T-helper 2 cell treated with Interferon-gamma antibody and Interleukin-4, amounts not matched to agents 5 μg/mL and 100 μg/mL, for 36 hours (primary cell): ENCODE data around the gene CDH23.

Source experiments
- DNase-seq: peaks from one replicate; pipeline ENCODE4 v3.0.0; 2021; ENCODE audit warnings: low spot score
- H3K27ac Mint-ChIP-seq: one replicate; pipeline ENCODE4 v1.8.0; 2021; ENCODE audit warnings: mild to moderate bottlenecking, mixed read lengths
- H3K27me3 Mint-ChIP-seq: one replicate; pipeline ENCODE4 v1.8.0; 2021; ENCODE audit warnings: low read depth, mixed read lengths
- H3K36me3 Mint-ChIP-seq: one replicate; pipeline ENCODE4 v1.8.0; 2021; ENCODE audit warnings: low read depth, mixed read lengths
- H3K4me1 Mint-ChIP-seq: one replicate; pipeline ENCODE4 v1.8.0; 2021; ENCODE audit warnings: low read depth, mixed read lengths
- H3K4me3 Mint-ChIP-seq: one replicate; pipeline ENCODE4 v1.8.0; 2022; ENCODE audit warnings: mild to moderate bottlenecking, moderate library complexity, mixed read lengths
- H3K9me3 Mint-ChIP-seq: one replicate; pipeline ENCODE4 v1.8.0; 2021; ENCODE audit warnings: mixed read lengths

The CDH23 gene

DNA sequence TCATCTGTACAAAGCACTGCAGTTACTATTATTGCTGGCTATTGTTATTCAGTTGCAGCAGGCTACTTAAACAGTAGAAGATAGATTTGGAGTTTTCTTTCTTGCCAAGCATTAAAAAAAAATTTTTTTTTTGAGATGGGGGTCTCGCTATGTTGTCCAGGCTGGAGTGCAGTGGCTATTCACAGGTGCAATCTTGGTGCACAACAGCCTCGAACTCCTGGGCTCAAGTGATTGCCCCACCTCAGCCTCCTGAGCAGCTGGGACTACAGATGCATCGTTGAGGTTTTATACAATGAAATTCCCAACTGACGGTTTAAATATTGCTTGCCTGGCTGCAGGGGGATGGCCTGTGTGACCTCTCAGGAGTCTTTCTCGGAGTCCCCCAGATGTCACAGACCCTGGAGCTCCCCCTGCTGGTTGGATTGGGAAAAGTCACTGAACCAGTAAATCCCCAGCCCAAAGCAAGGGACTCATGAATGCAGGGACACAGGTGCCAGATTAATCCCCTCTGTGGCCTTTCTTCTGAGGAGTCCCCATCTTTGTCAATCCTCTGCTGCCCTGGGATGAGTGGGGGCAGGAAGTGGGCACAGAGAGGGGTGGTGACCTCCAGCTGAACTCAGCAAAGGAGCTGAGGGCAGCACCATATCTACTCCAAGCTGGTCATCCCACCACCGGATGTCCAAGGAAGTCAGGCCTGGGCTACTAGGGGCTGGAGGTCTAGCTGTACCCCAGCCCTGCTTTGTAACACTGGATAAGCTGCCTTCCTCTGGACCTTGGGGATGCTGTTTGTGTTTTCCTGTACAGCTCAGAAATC lies 173.3 kb downstream of the CDH23 start:
- DNase-seq: peak; percentile 53
- H3K9me3 Mint-ChIP-seq: no peaks in the 10 kb centered on the region
- H3K4me3 Mint-ChIP-seq: no peak overlapping the region
- H3K27ac Mint-ChIP-seq: no peak overlapping the region
- no peaks in the 10 kb centered on the region for H3K27me3 Mint-ChIP-seq
- H3K36me3 Mint-ChIP-seq: no peaks in the 10 kb centered on the region
- no peaks in the 10 kb centered on the region for H3K4me1 Mint-ChIP-seq

- no peaks in the 10 kb centered on the region for H3K9me3 Mint-ChIP-seq
- no peak overlapping the region for H3K4me3 Mint-ChIP-seq
- no peaks in the 10 kb centered on the region for H3K27me3 Mint-ChIP-seq
- H3K36me3 Mint-ChIP-seq: no peaks in the 10 kb centered on the region
- no peak for DNase-seq
- H3K27ac Mint-ChIP-seq: no peak overlapping the region
- no peaks in the 10 kb centered on the region for H3K4me1 Mint-ChIP-seq
Observed at GRCh38 chr10:71571460-71572175, 174.9 kb downstream of the CDH23 start.

- H3K27me3 Mint-ChIP-seq: no peaks in the 10 kb centered on the region
- no peaks in the 10 kb centered on the region for H3K36me3 Mint-ChIP-seq
- no peaks in the 10 kb centered on the region for H3K4me1 Mint-ChIP-seq
- no peak overlapping the region for H3K4me3 Mint-ChIP-seq
- H3K9me3 Mint-ChIP-seq: no peaks in the 10 kb centered on the region
- no peak for DNase-seq
- no peak overlapping the region for H3K27ac Mint-ChIP-seq
Observed at GRCh38 chr10:71572962-71573361, 176.2 kb downstream of the CDH23 start.

GRCh38 chr10:71573562-71574518 lies 177.1 kb downstream of the CDH23 start:
- no peaks in the 10 kb centered on the region for H3K4me1 Mint-ChIP-seq
- DNase-seq: no peak
- H3K27me3 Mint-ChIP-seq: no peaks in the 10 kb centered on the region
- H3K27ac Mint-ChIP-seq: no peak overlapping the region
- no peaks in the 10 kb centered on the region for H3K9me3 Mint-ChIP-seq
- H3K4me3 Mint-ChIP-seq: no peak overlapping the region
- no peaks in the 10 kb centered on the region for H3K36me3 Mint-ChIP-seq

- H3K4me1 Mint-ChIP-seq: no peaks in the 10 kb centered on the region
- H3K9me3 Mint-ChIP-seq: no peaks in the 10 kb centered on the region
- no peak overlapping the region for H3K4me3 Mint-ChIP-seq
Observed at GRCh38 chr10:71575451-71575850, 178.7 kb downstream of the CDH23 start.

DNA sequence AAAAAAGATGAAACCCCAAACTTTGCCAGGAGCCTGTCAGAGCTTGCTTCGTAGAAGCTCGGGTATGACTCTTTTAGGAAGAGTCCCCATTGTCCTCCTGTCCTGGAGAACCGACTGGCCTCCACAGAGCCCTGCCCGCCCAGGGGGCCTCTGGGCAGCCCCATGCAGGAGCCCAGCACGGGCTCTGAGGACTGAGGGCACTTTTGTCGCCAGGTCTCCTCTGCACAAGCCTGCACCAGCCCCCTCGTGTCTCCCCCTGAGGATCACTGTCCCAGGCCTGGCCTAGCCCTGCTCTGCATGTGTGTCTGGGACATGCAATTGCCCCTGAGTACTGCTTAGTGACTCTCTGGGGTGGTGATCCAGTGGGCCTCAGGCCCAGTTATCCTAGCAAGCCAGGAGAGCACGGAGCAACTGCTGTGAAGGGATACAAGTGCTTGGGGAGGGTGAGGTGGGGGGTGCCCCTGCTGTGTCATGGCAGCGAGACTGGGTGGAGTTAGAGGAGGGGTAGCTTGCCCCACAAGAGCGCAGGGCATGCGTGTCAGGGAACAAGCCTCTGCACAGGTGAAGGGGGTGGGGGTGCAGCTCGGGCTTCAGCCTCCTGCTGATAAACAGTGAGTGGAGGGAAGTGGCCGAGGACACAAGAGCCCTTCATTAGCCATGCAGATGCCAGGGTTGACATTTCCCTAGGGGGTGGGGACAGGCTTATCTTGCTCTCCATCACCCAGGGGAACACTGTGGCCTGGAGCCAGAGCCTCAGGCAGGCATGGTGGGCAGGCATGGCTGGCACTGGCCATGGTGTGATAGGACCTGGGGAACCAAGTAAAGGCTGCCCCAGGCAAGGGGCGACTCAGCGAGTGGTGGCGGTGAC lies 179.4 kb downstream of the CDH23 start:
- no peaks in the 10 kb centered on the region for H3K27me3 Mint-ChIP-seq
- no peaks in the 10 kb centered on the region for H3K4me1 Mint-ChIP-seq
- H3K9me3 Mint-ChIP-seq: no peaks in the 10 kb centered on the region
- no peak for DNase-seq
- no peaks in the 10 kb centered on the region for H3K36me3 Mint-ChIP-seq
- no peak overlapping the region for H3K4me3 Mint-ChIP-seq
- no peak overlapping the region for H3K27ac Mint-ChIP-seq

More at GRCh38 chr10:71575451-71575850, 178.7 kb downstream of the CDH23 start:
- Mint-ChIP-seq H3K27me3 (no peaks in the 10 kb centered on the region), H3K27ac (no peak overlapping the region), H3K36me3 (no peaks in the 10 kb centered on the region)
- DNase-seq: no peak

DNA sequence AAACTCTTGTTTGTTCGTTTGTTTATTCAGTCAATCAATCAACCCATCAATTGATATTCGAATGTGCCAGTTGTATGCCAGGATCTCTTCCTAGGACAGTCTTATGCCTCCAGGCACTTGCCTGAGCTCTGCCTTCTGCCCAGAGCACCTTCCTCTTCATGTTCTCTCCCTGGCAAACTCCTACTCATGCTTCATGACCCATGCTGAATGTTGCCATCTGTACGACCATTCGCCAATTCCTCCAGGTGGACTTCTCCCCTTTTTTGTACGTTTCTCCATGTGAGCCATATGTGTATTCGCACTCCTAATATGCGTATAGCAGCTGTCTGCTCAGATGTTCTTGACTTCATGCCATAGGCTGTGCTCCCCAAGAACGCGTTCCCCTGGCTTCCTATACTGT lies 180.1 kb downstream of the CDH23 start:
- Mint-ChIP-seq H3K27ac (no peak overlapping the region), H3K27me3 (no peaks in the 10 kb centered on the region), H3K4me3 (no peak overlapping the region), H3K4me1 (no peaks in the 10 kb centered on the region), H3K9me3 (no peaks in the 10 kb centered on the region), H3K36me3 (no peaks in the 10 kb centered on the region)
- DNase-seq: no peak

- Mint-ChIP-seq H3K9me3 (no peaks in the 10 kb centered on the region), H3K27me3 (no peaks in the 10 kb centered on the region), H3K4me3 (no peak overlapping the region), H3K4me1 (no peaks in the 10 kb centered on the region), H3K36me3 (no peaks in the 10 kb centered on the region), H3K27ac (no peak overlapping the region)
- DNase-seq: no peak
Observed at GRCh38 chr10:71577345-71577744, 180.6 kb downstream of the CDH23 start.

DNA sequence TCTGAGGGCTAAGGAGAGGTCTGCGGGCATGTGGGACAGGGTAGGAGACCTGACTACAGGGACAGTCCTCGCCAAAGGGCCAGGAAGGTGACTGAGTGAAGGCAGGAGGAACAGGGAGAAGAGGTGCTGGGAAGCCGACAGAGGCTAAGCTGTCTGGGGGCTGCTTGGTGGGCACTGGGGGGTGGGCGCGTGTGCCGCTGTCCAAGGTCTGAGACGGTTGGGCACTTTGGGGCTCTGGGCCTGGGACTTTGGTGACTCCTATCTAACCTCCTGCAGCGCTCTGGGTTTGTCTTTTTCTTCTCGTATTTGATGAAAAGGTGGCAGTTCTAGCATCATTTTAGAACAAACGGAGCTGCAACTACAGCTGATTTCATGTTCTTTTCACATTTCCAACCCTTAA lies 181.3 kb downstream of the CDH23 start:
- no peaks in the 10 kb centered on the region for H3K9me3 Mint-ChIP-seq
- H3K4me1 Mint-ChIP-seq: no peaks in the 10 kb centered on the region
- no peaks in the 10 kb centered on the region for H3K36me3 Mint-ChIP-seq
- no peak for DNase-seq
- no peak overlapping the region for H3K4me3 Mint-ChIP-seq
- H3K27me3 Mint-ChIP-seq: no peaks in the 10 kb centered on the region
- H3K27ac Mint-ChIP-seq: no peak overlapping the region

GRCh38 chr10:71579668-71580067 lies 182.9 kb downstream of the CDH23 start:
- no peaks in the 10 kb centered on the region for H3K27me3 Mint-ChIP-seq
- H3K4me3 Mint-ChIP-seq: no peak overlapping the region
- H3K36me3 Mint-ChIP-seq: no peaks in the 10 kb centered on the region
- no peaks in the 10 kb centered on the region for H3K4me1 Mint-ChIP-seq
- no peaks in the 10 kb centered on the region for H3K9me3 Mint-ChIP-seq
- DNase-seq: no peak
- H3K27ac Mint-ChIP-seq: no peak overlapping the region

DNA sequence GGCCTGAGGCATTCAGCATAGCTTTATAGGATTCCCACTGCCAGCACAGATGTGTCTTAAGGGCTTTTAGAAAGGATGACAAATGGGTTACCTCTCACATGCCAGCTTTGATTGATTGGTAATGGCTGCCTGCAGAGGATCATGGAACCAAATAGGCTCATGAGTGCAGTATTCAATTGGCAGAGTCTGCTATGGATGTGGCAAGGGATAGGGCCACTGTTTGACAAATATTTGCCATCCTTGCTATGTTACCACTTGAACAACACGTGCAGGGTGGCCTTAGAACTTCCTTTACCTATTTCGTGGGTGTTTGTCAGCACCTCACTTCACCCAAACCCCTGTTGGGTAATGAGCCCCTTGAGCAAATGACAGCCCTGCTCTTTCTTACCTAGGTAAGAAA lies 183.7 kb downstream of the CDH23 start:
- no peaks in the 10 kb centered on the region for H3K27me3 Mint-ChIP-seq
- H3K36me3 Mint-ChIP-seq: no peaks in the 10 kb centered on the region
- no peak for DNase-seq
- no peak overlapping the region for H3K4me3 Mint-ChIP-seq
- no peak overlapping the region for H3K27ac Mint-ChIP-seq
- H3K9me3 Mint-ChIP-seq: no peaks in the 10 kb centered on the region
- no peaks in the 10 kb centered on the region for H3K4me1 Mint-ChIP-seq

GRCh38 chr10:71580926-71581325 lies 184.2 kb downstream of the CDH23 start:
- Mint-ChIP-seq H3K9me3 (no peaks in the 10 kb centered on the region), H3K36me3 (no peaks in the 10 kb centered on the region), H3K4me1 (no peaks in the 10 kb centered on the region), H3K27me3 (no peaks in the 10 kb centered on the region), H3K27ac (no peak overlapping the region), H3K4me3 (no peak overlapping the region)
- DNase-seq: no peak

DNA sequence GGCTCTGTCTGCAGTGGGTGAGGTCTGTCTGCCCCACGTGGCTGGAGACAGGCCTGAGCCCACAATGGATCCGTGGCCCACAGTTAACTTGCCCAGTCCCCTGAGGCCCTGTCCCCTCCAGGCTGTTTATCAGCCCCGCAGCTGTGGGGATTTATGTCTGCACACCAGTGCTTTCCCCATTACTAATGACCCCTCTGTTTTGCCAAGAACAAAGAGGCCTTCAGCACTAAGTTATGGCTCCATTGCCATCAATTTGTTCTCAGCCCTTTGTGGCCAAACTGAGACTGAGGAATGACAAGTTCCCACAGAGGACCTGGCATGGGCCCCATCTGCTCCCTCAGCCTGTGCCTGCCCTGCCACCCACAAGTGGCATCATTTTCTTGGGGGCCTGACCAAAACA lies 184.7 kb downstream of the CDH23 start:
- Mint-ChIP-seq H3K27me3 (no peaks in the 10 kb centered on the region), H3K4me1 (no peaks in the 10 kb centered on the region), H3K9me3 (no peaks in the 10 kb centered on the region), H3K4me3 (no peak overlapping the region), H3K36me3 (no peaks in the 10 kb centered on the region), H3K27ac (no peak overlapping the region)
- DNase-seq: no peak
